ENCODE measurements around the gene ISG15.

- TF ChIP-seq EP300 (IDR thresholded peaks at IDR 0.05; ENCODE audit: low read depth): no peak
- no peak for TF ChIP-seq CTCF (IDR thresholded peaks at IDR 0.05)
- no peak for TF ChIP-seq POLR2A (IDR thresholded peaks at IDR 0.05)
Measured at GRCh38 chr1:974687-975328, 38.5 kb upstream of the ISG15 start.
